Activated T-cell treated with anti-CD3 and anti-CD28 coated beads for 4 hours (primary cell): Measurements from ENCODE around the gene UGT3A2.
"Not testable (repeated sequence)": the region's sequence is repeated elsewhere in the genome, so short reads cannot be mapped to it uniquely, and the experiment has no call there.

Experiments used
- DNase-seq: peaks from one replicate; pipeline ENCODE4 v3.0.0-alpha.2; 2020

UGT3A2 gene

DNA sequence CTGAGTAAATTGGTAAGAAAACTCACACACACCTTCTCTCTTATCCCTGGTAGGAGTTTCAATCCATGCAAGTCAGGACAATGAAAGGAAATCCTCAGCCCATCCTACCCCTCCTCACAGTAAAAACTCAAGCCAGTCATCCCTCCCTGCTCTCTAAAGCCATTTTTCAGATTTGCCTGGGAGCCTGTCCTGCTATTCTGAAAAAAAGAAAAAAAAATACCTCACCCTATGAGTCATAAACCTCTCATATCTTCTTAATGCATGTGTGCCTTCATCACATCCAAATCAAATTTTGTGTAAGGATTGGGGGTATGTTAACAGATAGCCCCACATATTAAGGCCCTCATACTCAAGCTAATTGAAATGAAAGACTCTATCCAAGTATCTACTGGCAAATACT is 14.1 kb downstream of the UGT3A2 start:
- DNase-seq = no peak

DNA sequence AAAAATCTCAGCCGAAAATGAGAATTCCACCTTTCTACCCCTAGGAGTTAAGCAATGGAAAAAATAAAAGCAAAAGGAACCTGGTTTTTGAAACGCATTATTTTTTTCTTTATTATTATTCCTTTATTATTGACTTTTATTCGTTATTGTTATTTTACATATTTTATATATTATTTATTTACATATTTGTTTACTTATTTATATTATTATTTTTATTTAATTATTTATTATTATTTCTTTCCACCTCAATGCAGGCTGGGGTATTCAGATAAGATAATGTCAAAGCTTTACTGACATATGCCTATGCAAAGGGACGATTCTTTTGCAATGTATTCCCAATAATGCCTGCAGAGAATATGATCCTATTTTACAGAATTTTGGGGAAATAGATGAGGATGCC is 16.7 kb downstream of the UGT3A2 start:
- DNase-seq = no peak

DNA sequence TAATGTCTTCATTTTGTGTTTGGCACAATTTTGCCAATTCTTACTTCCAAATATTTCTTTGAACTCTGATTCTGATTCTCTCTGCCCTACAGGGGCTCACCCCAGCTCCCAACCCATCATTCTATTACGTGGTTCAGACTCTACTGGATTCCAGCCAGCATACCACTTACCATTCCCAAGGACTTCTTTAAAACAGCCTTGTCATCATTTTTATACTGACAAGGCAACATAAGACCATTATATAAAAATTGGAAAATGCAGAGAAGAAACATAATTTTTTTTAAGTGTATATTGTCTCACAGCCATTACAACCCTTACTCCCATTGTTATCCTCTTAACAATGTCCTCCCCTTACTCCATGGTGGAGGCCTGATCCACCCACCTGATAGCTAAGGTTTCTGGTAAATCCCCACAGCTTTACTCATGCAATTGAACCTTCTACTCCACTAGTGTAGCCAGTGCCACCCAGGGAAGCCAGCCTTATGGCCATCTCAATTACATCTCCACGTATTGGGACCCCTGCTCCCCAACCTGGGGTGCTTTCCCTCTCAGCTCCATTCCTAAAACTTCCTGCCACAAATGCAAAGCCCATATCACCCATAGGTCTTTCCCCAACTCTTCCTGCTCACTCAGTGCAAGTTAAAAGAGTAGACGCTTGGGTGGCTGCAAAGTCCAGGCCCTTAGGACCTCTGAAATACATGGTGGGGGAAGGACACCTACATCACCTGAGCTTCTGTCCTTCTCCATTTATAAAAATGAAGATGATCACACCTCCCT is 19.1 kb downstream of the UGT3A2 start:
- DNase-seq = no peak

DNA sequence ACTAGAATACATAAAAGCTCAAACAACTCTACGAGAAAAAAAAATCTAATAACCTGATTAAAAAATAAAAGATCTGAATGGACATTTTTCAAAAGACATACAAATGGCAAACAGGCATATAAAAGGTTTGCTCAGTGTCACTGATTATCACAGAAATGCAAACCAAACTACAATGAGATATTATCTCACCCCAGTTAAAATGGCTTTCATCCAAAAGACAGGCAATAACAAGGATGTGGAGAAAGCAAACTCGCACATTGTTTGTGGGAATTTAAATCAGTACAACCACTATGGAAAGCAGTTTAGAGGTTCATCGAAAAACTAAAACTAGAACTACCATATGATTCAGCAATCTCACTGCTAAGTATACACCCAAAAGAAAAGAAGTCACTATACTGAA is 20.8 kb downstream of the UGT3A2 start:
- DNase-seq = no peak

DNA sequence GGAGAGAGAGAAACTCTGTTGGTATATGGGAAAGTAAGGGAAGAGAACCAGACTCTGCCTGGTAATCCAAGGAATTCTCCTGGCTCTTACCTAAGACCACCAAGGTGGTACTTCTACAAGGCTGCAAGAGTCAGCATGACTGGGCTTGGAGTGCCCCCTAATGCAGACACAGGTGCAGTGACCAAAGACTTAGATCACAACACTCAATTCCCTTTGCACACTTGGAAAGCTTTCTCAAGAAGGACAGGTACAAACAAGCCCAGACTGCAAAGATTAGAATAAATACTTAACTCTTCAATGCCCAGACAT is 25.2 kb downstream of the UGT3A2 start:
- no peak for DNase-seq

DNA sequence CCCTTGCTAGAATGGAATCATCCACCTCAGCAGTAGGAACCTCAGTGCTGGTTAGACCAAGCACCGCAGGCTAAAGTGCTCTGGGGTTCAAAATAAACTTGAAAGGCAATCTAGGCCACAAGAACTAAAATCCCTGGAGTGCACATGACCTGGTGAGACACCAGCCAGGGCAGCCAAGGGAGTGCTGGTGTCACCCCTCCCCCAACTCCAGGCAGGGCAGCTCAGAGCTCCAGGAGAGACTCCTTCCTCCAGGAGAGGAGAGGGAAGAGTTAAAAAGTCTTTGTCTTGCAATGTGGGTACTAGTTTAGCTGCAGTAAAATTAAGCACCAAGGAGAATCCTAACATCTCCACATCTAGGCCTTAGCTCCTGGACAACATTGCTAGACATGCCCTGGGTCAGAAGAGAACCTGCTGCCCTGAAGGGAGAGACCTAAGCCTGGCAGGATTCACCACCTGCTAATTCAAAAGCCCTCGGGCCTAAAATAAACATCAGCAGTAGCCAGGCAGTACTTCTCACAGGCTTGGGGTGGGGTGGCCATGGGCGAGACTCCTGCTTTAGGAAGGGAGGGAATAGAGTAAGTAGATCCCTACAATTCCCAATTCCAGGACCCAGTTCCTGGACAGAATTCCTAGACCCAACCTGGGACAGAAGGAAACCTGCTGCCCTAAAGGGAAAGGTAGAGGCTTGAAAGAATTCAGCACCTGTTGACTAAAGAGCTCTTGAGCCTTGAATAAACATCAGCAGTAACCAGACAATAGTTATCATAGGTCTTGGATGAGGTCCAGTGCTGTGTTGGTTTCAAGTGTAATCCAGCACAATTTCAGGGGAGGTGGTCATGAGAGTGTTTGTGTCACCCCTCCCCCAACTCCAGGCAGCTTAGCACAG is 25.8 kb downstream of the UGT3A2 start:
- DNase-seq = no peak

DNA sequence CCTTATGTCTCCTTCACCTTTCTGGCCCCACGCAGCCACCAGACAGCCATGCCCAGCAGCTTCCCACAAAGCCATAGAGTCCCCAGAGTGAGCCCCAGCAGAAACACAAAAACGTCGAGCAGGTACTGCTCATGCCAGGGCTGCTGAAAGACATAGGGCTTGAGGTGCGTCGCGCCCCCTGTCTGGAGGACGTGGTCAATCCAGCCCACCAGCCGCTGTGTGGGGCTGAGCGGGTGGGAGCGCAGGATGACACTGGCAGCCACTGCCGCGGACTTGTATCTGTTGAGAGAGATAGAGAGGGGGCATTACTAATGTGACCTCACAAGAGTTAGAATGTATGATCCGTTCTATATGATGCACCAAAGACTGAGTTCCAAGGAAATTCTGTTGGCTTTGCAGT is 31.0 kb downstream of the UGT3A2 start:
- no peak for DNase-seq

DNA sequence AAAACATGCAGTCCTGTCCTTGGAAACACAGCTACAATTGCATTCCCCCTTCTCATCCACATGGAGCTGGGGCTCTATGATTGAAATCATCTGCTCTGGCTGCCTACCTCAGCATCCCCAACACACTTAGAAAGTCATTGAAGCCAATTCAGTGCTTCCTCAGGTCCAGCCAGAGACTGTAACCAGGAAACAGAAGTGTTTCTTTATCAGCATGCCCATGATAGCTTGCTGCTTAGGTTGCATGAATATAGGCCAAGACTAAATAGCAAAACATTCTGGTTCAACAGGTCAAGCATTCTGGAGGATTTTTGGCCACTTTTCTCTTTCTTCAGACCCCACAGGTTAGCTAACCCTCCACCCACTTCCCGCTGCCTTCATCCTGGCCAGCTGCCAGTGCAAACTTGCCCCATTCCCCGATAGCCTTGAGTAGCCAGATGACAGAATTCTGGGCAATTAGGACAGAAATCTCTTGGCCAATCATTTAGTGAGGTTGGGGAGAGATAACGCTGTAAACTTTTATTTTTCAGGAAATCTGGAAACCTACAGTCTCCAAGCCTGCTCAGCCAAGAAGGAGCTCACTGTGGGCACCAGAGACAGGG is 32.0 kb downstream of the UGT3A2 start:
- DNase-seq = not testable (repeated sequence)

DNA sequence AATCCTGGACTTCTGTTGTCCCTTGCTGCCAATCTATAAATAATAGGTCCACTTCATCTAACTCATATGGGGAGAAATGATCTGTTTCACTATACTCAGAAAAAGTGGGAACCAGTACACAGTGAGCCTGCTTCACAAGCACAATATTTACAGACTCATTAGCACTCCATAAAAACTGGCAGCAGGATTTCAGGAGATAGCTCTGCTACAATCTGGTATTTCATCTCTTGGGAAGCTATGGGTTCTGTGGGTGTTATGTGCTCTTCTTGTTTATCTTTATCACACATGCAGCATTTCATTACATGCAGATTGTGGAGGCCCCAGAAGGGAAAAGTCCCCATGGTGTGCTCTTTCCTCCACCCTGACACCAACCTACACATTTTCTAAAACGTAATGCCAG is 33.2 kb downstream of the UGT3A2 start:
- no peak for DNase-seq

DNA sequence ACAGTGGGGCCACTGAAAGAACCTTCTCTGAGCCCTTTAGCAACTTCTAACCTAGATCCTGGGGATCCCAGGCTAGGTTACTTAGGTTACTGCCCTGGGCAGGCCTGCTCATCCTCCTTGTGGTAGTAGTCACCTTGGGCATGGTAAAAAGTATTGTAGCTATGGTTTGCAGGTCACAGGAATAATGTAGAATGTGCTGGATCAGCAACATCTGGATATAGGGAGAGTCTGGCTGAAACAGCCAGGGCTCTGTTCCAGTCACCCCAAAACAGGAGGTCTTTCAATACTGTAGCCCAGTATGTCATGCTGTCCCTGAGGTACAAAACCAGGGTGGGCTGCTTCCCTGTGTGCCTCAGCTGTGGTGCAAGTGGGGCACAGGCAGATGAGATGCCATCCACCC is 33.6 kb downstream of the UGT3A2 start:
- DNase-seq = no peak

DNA sequence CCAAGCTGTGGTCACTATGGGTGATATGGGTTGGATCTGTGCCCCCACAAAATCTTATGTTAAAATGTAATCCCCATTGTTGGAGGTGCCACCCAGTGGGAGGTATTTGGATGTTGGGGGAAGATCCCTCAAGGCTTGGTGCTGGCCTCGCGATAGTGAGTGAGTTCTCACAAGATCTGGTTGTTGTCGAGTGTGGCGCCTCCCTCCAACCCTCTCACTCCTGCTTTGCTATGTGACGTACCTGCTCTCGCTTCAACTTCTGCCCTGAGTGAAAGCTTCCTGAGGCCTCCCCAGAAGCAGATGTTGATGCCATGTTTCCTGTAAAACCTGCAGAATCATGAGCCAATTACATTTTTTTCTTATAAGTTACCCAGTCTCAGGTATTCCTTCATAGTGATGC is 35.5 kb downstream of the UGT3A2 start:
- DNase-seq = no peak

DNA sequence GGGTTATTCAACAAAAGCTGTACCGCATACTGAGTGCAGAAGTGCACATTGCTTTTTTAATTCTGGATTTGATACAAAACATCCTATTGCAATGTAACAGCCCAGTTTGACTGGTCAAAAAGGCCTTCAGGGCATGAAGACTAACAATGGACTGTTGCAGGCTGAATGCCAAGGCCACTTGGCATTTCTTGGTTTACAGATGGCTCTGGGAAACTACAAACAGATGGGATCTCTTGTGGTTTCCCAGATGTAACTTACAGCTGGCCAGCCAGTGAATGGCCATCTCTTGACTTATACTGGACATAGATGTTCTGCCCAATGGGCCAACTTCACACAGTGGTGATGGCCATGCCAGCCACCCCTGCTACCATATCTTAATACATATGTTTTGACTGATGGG is 36.8 kb downstream of the UGT3A2 start:
- no peak for DNase-seq

DNA sequence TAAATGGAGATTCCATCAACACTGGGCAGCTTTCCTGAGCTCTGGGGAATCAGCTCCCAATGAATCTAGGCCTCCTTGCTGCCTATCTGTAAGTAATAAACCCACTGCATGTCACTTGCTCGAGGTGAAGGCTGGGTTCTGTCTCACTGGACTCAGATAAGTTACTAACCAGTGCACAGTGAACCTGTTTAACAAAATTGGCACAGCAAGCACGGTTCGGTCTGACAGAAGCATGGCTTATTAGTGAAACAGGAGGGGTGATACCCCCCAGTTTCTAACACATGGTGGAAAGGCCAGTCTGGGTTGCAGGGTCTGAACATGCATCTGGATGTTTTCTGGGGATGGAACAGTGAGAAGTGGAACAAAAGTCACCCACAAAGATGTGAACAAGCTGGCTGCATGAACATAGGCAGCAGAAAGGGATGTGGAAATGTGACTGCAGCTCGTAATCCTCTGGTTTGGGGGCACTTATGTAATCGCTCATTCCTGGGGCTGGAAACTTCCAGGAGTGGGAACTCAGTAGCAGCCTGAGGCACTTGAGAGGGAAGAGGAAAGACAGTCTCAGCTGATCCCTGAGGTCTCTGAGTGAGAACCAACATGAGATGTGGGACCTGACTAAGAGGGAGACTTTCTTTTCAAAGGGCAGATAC is 37.7 kb downstream of the UGT3A2 start:
- DNase-seq = no peak

DNA sequence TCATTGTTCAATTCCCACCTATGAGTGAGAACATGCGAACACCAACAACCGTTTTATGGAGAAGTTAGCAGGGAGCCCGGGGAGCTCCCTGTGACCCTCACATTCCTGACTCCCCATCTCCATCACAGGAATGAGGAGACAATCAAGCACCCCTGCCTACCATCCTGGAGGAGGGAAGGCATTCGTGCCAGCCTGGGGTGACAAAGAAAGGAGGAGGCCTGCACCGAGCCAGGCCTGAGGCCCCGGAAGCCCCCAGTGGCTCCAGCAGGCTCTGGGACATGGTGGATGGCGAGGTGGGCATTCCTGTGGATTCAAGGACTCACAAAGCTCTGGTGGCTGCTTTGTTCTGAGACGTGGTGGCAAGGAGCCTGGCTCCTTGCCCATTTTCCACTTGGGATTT is 39.0 kb downstream of the UGT3A2 start:
- DNase-seq = no peak

DNA sequence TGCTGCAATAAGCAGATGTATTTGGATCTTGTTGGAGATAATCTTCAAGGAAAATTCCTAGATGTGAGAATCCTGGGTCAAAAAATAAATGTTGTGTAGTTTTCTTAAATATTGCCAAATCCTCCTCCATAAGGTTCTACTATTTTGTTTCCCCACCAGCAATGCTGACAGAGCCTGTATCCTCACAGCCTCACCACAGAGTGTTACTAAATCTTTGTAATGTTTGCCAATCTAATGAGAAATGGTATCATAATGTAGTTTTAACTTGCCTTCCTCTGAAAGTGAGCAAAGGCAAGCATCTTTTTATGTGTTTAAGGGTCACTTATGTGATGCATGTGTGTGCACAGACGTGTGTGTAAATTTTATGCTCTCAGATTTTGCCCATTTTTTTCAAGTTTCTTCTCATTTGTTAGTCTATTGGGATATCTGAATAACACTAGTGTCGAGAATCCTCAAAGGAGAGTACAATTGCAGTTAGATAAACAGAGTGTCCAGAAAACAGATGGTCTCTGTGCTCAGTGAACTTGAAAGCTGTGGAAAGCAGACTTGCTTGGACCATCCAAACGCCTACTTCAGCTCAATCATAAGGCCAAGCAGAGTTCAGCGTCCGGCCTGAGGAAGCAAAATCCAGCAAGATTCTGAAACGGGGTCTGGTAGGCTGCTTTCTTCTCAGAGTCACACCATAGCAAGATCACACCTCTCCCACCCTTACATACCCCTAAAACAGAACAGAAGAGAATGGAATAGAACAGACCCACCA is 39.8 kb downstream of the UGT3A2 start:
- DNase-seq = no peak

DNA sequence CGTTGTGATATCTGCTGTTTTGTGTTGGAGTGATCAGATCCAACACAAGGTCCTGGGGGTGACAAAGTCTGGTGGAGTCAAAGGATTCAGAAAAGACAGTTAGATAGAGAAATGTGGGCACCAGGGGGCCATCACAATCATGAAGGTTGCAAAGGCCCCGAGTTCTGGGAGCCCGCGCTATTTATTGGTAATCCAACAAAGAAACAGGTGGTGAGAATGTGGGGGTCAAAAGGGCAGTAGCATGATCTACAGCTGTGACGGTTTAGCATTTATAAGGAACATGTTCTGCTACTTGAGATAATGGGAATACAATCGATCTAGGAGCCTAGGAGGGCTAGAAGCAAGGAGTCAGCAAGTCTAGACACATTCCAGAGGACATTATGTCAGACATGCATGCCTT is 44.4 kb downstream of the UGT3A2 start:
- DNase-seq = not testable (repeated sequence)

DNA sequence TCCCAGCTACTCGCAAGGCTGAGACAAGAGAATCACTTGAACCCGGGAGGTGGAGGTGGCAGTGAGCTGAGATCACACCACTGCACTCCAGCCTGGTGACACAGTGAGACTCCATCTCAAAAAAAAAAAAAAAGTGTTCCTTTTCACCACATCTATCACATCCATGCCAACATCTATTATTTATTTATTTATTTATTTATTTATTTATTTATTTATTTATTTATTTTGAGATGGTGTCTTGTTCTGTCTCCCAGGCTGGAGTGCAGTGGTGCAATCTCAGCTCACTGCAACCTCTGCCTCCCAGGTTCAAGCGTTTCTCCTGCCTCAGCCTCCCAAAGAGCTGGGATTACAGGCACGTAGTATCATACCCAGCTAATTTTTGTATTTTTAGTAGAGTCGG is 47.1 kb downstream of the UGT3A2 start:
- not testable (repeated sequence) for DNase-seq

DNA sequence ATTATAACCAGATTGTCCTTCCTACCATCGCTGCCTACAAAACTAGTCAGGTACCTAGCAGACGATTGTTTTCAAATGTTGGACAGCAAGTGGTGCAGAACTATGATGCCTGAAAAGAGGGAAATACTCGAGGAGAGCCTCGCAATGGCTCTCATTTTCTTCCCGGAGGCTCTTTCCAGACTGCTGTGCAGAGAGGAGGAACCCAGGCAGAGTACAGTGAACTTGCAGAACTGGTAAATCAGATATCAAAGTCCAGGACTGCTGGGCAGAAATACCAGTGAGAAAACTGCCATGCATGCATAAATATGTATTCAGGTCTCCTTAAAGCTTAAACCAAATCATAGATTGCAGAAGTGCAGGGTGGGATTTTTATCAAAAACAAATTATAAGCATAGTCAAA is 49.1 kb downstream of the UGT3A2 start:
- DNase-seq = no peak

DNA sequence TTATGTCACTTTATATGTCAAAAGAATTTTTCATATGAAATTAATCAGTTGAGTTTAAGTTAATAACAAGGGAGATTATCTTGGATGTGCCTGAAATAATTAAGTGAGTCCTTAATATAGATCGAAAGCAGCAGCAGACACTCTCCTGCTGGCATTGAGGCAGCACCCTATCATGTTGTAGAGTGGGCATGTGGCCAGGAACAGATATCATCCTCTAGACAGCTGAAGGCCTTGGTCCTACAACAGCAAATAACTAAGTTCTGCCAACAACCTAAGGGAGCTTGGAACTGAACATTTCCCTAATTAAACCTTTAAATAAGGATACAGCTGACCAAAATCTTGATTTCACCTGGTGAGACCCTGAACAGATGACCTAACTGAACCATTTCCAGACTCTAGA is 49.7 kb downstream of the UGT3A2 start:
- no peak for DNase-seq

DNA sequence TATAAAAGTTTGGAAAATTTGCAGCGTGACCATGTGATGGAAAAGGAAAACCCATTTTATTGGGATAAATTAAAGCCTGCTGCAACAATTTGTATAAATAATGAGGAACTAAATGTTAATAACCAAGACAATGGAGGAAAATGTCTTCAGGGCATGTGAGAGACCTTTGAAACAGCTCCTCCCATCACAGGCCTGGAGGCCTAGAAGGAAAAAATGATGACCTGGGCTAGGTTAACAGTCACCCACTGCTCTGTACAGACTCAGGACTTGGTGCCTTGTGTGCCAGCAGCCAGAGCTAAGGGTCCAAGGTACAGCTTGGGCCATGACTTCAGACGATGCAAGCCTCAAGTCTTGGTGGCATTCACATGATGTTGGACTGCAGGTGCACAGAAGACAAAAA is 53.5 kb downstream of the UGT3A2 start:
- no peak for DNase-seq

DNA sequence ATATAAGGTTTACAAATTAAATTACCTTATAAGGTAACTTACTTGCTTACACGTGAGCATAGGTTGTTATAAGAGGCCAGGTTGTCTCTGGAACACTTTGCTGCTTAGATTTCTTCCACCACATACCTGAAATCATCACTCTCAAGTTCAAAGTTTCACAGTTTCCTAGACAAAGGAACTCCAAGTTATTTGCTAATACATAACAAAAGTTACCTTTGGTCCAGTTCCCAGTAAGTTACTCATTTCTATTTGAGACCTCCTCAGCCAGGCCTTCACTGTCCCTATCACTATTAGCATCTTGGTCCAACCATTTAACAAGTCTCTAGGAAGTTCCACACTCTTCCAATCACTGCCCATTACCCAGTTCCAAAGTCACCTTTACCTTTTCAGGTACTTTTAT is 57.0 kb downstream of the UGT3A2 start:
- no peak for DNase-seq

DNA sequence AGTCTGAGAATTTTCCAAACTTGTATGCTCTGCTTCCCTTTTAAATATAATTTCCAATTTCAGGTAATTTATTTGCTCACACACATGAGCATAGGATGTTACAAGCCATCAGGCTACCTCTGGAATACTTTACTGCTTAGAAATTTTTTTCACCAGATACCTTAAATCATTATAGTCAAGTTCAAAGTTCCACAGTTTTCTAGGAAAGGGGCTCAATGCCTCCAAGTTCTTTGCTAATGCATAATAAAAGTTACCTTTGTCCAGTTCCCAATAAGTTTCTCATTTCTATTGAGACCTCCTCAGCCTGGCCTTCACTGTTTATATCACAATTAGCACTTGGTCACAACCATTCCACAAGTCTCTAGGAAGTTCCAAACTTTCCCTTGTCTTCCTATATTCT is 59.3 kb downstream of the UGT3A2 start:
- DNase-seq = no peak

DNA sequence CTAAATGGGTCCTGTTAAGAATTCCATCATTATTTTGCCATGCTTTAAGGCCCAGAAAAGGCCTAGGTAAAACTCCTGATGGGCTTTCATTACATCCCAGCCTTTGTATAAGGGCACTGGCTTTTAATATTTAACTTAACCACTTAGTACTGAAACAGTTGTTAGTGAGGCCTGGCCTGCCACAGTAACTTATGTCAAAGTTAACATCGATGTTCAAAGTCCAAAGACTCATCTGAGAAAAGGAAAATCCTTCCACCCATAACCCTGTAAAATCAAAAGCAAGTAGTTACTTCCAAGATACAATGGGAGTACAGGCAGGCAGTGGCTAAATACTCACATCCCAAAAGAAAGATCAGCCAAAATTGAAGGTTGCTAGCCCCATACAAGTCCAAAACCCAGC is 60.5 kb downstream of the UGT3A2 start:
- no peak for DNase-seq
